GM21367 (cell line): ENCODE results near the gene NRG3.

ENCODE experiments used
- ATAC-seq: cut with Tn5 transposase; IDR thresholded peaks from one replicate; pipeline ENCODE4 v1.9.1; 2021; ENCODE audit not compliant: unreplicated experiment

NRG3 gene

GRCh38 chr10:82084496-82084895 is 209.5 kb downstream of the NRG3 start:
- no peak for ATAC-seq

GRCh38 chr10:82084904-82085303 is 209.9 kb downstream of the NRG3 start:
- ATAC-seq, result no peak

GRCh38 chr10:82089327-82089726 is 214.3 kb downstream of the NRG3 start:
- ATAC-seq, result no peak

GRCh38 chr10:82091413-82091812 is 216.4 kb downstream of the NRG3 start:
- ATAC-seq, result no peak

- no peak for ATAC-seq
Measured at GRCh38 chr10:82092111-82092510, 217.1 kb downstream of the NRG3 start.

- ATAC-seq, result no peak
Measured at GRCh38 chr10:82124713-82125112, 249.7 kb downstream of the NRG3 start.

- no peak for ATAC-seq
Measured at GRCh38 chr10:82128527-82128926, 253.5 kb downstream of the NRG3 start.

- ATAC-seq, result no peak
Measured at GRCh38 chr10:82136103-82136502, 261.1 kb downstream of the NRG3 start.

GRCh38 chr10:82144153-82144552 is 269.2 kb downstream of the NRG3 start:
- ATAC-seq, result no peak

- no peak for ATAC-seq
Measured at GRCh38 chr10:82148764-82149163, 273.8 kb downstream of the NRG3 start.

GRCh38 chr10:82149674-82150073 is 274.7 kb downstream of the NRG3 start:
- no peak for ATAC-seq

GRCh38 chr10:82150123-82150900 is 275.3 kb downstream of the NRG3 start:
- no peak for ATAC-seq

GRCh38 chr10:82160307-82160706 is 285.3 kb downstream of the NRG3 start:
- ATAC-seq, result no peak

- no peak for ATAC-seq
Measured at GRCh38 chr10:82161264-82161663, 286.3 kb downstream of the NRG3 start.

- no peak for ATAC-seq
Measured at GRCh38 chr10:82162549-82163195, 287.7 kb downstream of the NRG3 start.

GRCh38 chr10:82171899-82172298 is 296.9 kb downstream of the NRG3 start:
- no peak for ATAC-seq

- ATAC-seq, result no peak
Measured at GRCh38 chr10:82176587-82176986, 301.6 kb downstream of the NRG3 start.

GRCh38 chr10:82190432-82191260 is 315.7 kb downstream of the NRG3 start:
- no peak for ATAC-seq

- ATAC-seq, result no peak
Measured at GRCh38 chr10:82191653-82192052, 316.7 kb downstream of the NRG3 start.

GRCh38 chr10:82192665-82193064 is 317.7 kb downstream of the NRG3 start:
- no peak for ATAC-seq

- ATAC-seq, result no peak
Measured at GRCh38 chr10:82194419-82194818, 319.4 kb downstream of the NRG3 start.

GRCh38 chr10:82206831-82207230 is 331.8 kb downstream of the NRG3 start:
- ATAC-seq, result no peak
